ENCODE data around the gene GTF2A1.

The GTF2A1 gene

GRCh38 chr14:81127785-81128184 lies 93.0 kb downstream of the GTF2A1 start:
- no peak for DNase-seq

DNA sequence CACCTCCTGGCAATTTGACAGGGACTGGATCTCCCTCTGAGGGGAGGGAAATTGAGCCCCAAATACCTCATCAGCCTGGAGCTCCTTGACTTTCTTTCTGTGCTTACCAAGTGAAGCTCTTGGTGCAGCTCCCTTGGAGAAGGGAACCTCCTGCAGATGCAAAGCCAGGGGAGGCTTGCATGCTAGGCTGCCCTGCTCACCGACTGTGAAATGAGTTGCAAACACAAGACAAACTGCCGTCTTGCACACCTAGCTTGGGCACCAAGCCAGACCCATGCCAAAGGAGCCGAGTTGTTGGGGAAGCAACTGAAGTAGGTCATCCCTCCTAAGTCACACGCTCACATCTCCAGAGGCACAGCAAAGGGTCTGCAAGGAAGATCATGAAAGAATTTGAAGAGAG lies 95.2 kb downstream of the GTF2A1 start:
- DNase-seq = no peak
